ENCODE results near the gene KRT74. TPM values are rescaled to one million over a fixed set of nuclear protein-coding genes. Genes with fewer than 3 reads are reported as not detected.

Gene KRT74
- total and polyA plus RNA-seq, 2 of the 13 experiments (the other 11 are each of a cell fraction or from before 2014, with no cell fraction given): not detected

- Histone ChIP-seq H3K9ac (ENCODE audit: insufficient read depth, low read depth, low read length) (no peak overlapping the region), H3K79me2 (ENCODE audit: insufficient read depth, low read length) (no peaks in the 10 kb centered on the region), H3K4me2 (ENCODE audit: low read depth, low read length) (no peak overlapping the region), H2AFZ (ENCODE audit: low read length) (no peak overlapping the region), H3K4me3 (replicated peaks in 1 of 3; ENCODE audit: insufficient read depth in 1 of 3, low read depth in 2 of 3, low read length in 3 of 3) (no peak overlapping the region), H3K27ac (ENCODE audit: extremely low read length, insufficient read depth, low read length) (no peak overlapping the region), H4K20me1 (ENCODE audit: insufficient read depth, low read length) (no peaks in the 10 kb centered on the region), H3K36me3 (replicated peaks in 1 of 2; ENCODE audit: control insufficient read depth in 1 of 2, insufficient read depth in 2 of 2, low read length in 2 of 2) (no peaks in the 10 kb centered on the region), H3K4me1 (ENCODE audit: insufficient read depth, low read length) (no peaks in the 10 kb centered on the region), H3K27me3 (ENCODE audit: control insufficient read depth in 1 of 2, insufficient read depth in 2 of 2, low read length in 2 of 2) (peaks cover 3 to 20% of the 10 kb centered on the region in 2 experiments; a peak in 3 of 5 replicates), H3K9me3 (ENCODE audit: low read length) (no peaks in the 10 kb centered on the region)
- ChIA-PET CTCF (ENCODE audit: low intra/inter-chr PET ratio, low total read pairs) (no interaction called here), POLR2A (no interaction called here)
- ATAC-seq (no peak), DNase-seq (ENCODE audit: low spot score) (no peak), FAIRE-seq (no peak)
- intact Hi-C loops (cut with micrococcal nuclease; ENCODE audit: unreplicated experiment): no loop called here
- no TSS peak for BruUV-seq (replicated peaks)
- 28% methylated on average over 7 of the region's 15 CpGs for WGBS (ENCODE audit: low lambda C conversion rate)
- in situ Hi-C loops (cut with HindIII; ENCODE audit: extremely low pct_ligation_motif_present, low pct_unique_long_range_greater_than_20kb): loop anchor here (25.0 kb wide), 1 partner anchor 409 kb away; no protein-coding TSS in a partner anchor
- TF ChIP-seq ZMAT3 (CRISPR knock-in tag; conservative IDR thresholded peaks at IDR 0.05) (no peak), CCAR2 (optimal IDR thresholded peaks at IDR 0.05; ENCODE audit: low read depth, low read length) (no peak), PBX2 (CRISPR knock-in tag; IDR thresholded peaks at IDR 0.05) (no peak), ZNF609 (CRISPR knock-in tag; IDR thresholded peaks at IDR 0.05; ENCODE audit: borderline replicate concordance) (no peak), CERS6 (CRISPR knock-in tag; IDR thresholded peaks at IDR 0.05) (no peak), PPARG (CRISPR knock-in tag; conservative IDR thresholded peaks at IDR 0.05) (no peak), BRCA1 (CRISPR knock-in tag; IDR thresholded peaks at IDR 0.05) (no peak), ARID5B (CRISPR knock-in tag; IDR thresholded peaks at IDR 0.05) (no peak), ZBTB26 (CRISPR knock-in tag; IDR thresholded peaks at IDR 0.05; ENCODE audit: borderline replicate concordance) (no peak), KAT8 (CRISPR knock-in tag; IDR thresholded peaks at IDR 0.05) (no peak), RARA (CRISPR knock-in tag; IDR thresholded peaks at IDR 0.05) (no peak)
Observed at GRCh38 chr12:52546126-52546525, 27.5 kb downstream of the KRT74 start.

Measured in HepG2 (cell line).